Liver (tissue), 9 donors: ENCODE measurements around the gene FBXO22. TPM values are rescaled to one million over a fixed set of nuclear protein-coding genes. Genes with fewer than 3 reads are reported as not detected.
"Not testable (repeated sequence)": the region's sequence is repeated elsewhere in the genome, so short reads cannot be mapped to it uniquely, and the experiment has no call there.

ENCODE experiments used
- DNase-seq: peaks from one replicate; pipeline ENCODE4 v3.0.0-alpha.2; 2017; ENCODE audit warnings: low spot score
- H3K27ac ChIP-seq, 2 donors: one replicate each; pipeline ENCODE4 v1.7.0; 2013; ENCODE audit warnings: inconsistent platforms in 2 of 2, low read length in 2 of 2, control low read depth in 1 of 2, low read depth in 1 of 2, mild to moderate bottlenecking in 1 of 2
- H3K27me3 ChIP-seq, 4 donors: one replicate each; pipeline versions ENCODE4 v1.6.1 to v1.7.0; 2013; ENCODE audit warnings: low read length in 3 of 4, inconsistent platforms in 1 of 4, mild to moderate bottlenecking in 1 of 4, moderate library complexity in 1 of 4; ENCODE audit not compliant: control insufficient read depth in 4 of 4, insufficient read depth in 4 of 4
- H3K36me3 ChIP-seq, 4 donors: one replicate each; pipeline versions ENCODE4 v1.6.1 to v1.7.0; 2013; ENCODE audit warnings: low read length in 3 of 4, mild to moderate bottlenecking in 3 of 4, low read depth in 1 of 4, moderate library complexity in 1 of 4; ENCODE audit not compliant: control insufficient read depth in 4 of 4, insufficient read depth in 3 of 4
- H3K4me1 ChIP-seq, 4 donors: one replicate each; pipeline versions ENCODE4 v1.6.1 to v1.7.0; 2013; ENCODE audit warnings: low read length in 3 of 4, mild to moderate bottlenecking in 3 of 4, moderate library complexity in 1 of 4; ENCODE audit not compliant: control insufficient read depth in 4 of 4, insufficient read depth in 4 of 4
- H3K4me3 ChIP-seq, 3 donors: one replicate each; pipeline versions ENCODE4 v1.6.1 to v1.7.0; 2013; ENCODE audit warnings: low read length in 3 of 3, control low read depth in 1 of 3, low read depth in 1 of 3, mild to moderate bottlenecking in 1 of 3
- H3K9ac ChIP-seq, 2 donors: one replicate each; pipeline ENCODE4 v1.7.0; 2013; ENCODE audit warnings: low read length in 2 of 2, mild to moderate bottlenecking in 2 of 2, moderate library complexity in 2 of 2, control low read depth in 1 of 2, low read depth in 1 of 2
- H3K9me3 ChIP-seq, 4 donors: one replicate each; pipeline versions ENCODE4 v1.6.1 to v1.7.0; 2013; ENCODE audit warnings: low read length in 3 of 4; ENCODE audit not compliant: control insufficient read depth in 4 of 4
- CTCF ChIP-seq: fragments of 150-350 bp; IDR thresholded peaks from 2 replicates; pipeline ENCODE4 v1.5.1; 2017; ENCODE audit warnings: improper control_type of control experiment, low read depth, low read length; ENCODE audit not compliant: missing input control
- EGR1 ChIP-seq, 2 donors: IDR thresholded peaks; 2 replicates each; pipeline ENCODE4 v1.6.1; 2016 to 2018; ENCODE audit warnings: antibody characterized with exemption in 2 of 2, low read depth in 2 of 2
- FOXA2 ChIP-seq: IDR thresholded peaks from 2 replicates; pipeline ENCODE4 v1.6.1; 2016; ENCODE audit warnings: antibody characterized with exemption
- GABPA ChIP-seq, 2 donors: IDR thresholded peaks in 1 of 2; conservative IDR thresholded peaks in 1 of 2; 2 replicates each; pipeline ENCODE4 v1.6.1; 2016; ENCODE audit warnings: antibody characterized with exemption in 2 of 2, mild to moderate bottlenecking in 1 of 2, moderate library complexity in 1 of 2
- HNF4G ChIP-seq: IDR thresholded peaks from 2 replicates; pipeline ENCODE4 v1.6.1; 2016; ENCODE audit warnings: antibody characterized with exemption
- JUND ChIP-seq, 2 donors: IDR thresholded peaks; 2 replicates each; pipeline ENCODE4 v1.6.1; 2016; ENCODE audit warnings: antibody characterized with exemption in 2 of 2
- MAX ChIP-seq: IDR thresholded peaks from 2 replicates; pipeline ENCODE4 v1.6.1; 2016; ENCODE audit warnings: antibody characterized with exemption
- NR2F2 ChIP-seq: IDR thresholded peaks from 2 replicates; pipeline ENCODE4 v1.6.1; 2016; ENCODE audit warnings: antibody characterized with exemption
- RAD21 ChIP-seq, 2 donors: IDR thresholded peaks; 2 replicates each; pipeline ENCODE4 v1.6.1; 2016; ENCODE audit warnings: antibody characterized with exemption in 2 of 2, mild to moderate bottlenecking in 2 of 2
- REST ChIP-seq: IDR thresholded peaks from 2 replicates; pipeline ENCODE4 v1.6.1; 2016; ENCODE audit warnings: antibody characterized with exemption, mild to moderate bottlenecking
- SP1 ChIP-seq: IDR thresholded peaks from 2 replicates; pipeline ENCODE4 v1.6.1; 2018; ENCODE audit warnings: antibody characterized with exemption, mild to moderate bottlenecking
- TAF1 ChIP-seq: conservative IDR thresholded peaks from 2 replicates; pipeline ENCODE4 v1.6.1; 2016; ENCODE audit warnings: antibody characterized with exemption, mild to moderate bottlenecking
- YY1 ChIP-seq: IDR thresholded peaks from 2 replicates; pipeline ENCODE4 v1.6.1; 2016; ENCODE audit warnings: antibody characterized with exemption, mild to moderate bottlenecking
- ZBTB33 ChIP-seq: IDR thresholded peaks from 2 replicates; pipeline ENCODE4 v1.6.1; 2016; ENCODE audit warnings: antibody characterized with exemption
- WGBS: extraction: QIAGEN DNeasy Blood & Tissue Kit; methylation state at CpG from one replicate; pipeline ENCODE4 v1.1.7; 2013; 5-methylcytosine and 5-hydroxymethylcytosine counted together
- polyA plus RNA-seq, 2 donors: library from polyadenylated mRNA; stranded (reverse) in 1 of 2; unstranded in 1 of 2; fragments of 200-250 nt in 1 of 2; fragments of >200 nt in 1 of 2; fragmentation: Nextera tagmentation in 1 of 2; extraction: Ambion mirVana in 1 of 2; gene quantifications; one replicate each; pipeline versions ENCODE4 v1.2.1 to v1.2.3, GENCODE V29; 2013 to 2015
- total RNA-seq, 2 donors: library from RNA; depleted of rRNA; stranded (reverse); fragments of >200 nt; gene quantifications; one replicate each; pipeline ENCODE4 v1.2.3, GENCODE V29; 2014
- TF ChIP-seq, protein P1 (sequence below): IDR thresholded peaks from 2 replicates; pipeline ENCODE4 v1.6.1; 2016; ENCODE audit warnings: antibody characterized with exemption
- donor health status: healthy.
- donor health status: healthy.
- donor health status: healthy.
- donor health status: healthy.
- donor health status: healthy.

The FBXO22 gene
- total and polyA plus RNA-seq, 4 donors: 16.8 to 40.8 (median 31.8) TPM

GRCh38 chr15:75869446-75869845 is 34.2 kb upstream of the FBXO22 start:
- H3K27me3 ChIP-seq: no peaks in the 10 kb centered on the region
- H3K36me3 ChIP-seq: peaks cover 0 to 5% (median 0%) of the 10 kb centered on the region in 4 donors
- no peak for DNase-seq

DNA sequence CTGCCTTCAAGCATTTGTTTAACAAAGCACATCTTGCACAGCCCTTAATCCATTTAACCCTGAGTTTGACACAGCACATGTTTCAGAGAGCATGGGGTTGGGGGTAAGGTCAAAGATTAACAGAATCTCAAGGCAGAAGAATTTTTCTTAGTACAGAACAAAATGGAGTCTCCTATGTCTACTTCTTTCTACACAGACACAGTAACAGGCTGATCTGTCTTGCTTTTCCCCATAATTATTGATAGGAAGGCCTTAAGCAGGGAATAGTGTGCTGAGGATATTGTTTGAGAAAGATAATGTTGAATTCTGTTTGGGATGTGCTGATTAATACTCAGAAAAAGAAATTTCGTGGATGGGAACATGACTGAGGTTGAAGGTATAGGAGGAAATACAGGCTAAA is 32.1 kb upstream of the FBXO22 start:
- H3K36me3 ChIP-seq, H3K27ac ChIP-seq: not testable (repeated sequence)

More at GRCh38 chr15:75869446-75869845, 34.2 kb upstream of the FBXO22 start:
- Histone ChIP-seq H3K4me1 (no peaks in the 10 kb centered on the region), H3K27ac (no peak overlapping the region), H3K9me3 (no peaks in the 10 kb centered on the region), H3K4me3 (no peak overlapping the region), H3K9ac (no peak overlapping the region)
- no peak for TF ChIP-seq SP1
- TF ChIP-seq GABPA (IDR thresholded peaks at IDR 0.05 in 1 of 2, conservative IDR thresholded peaks at IDR 0.05 in 1 of 2): no peak
- no peak for TF ChIP-seq RAD21 (IDR thresholded peaks at IDR 0.05)
- TF ChIP-seq, protein P1, sequence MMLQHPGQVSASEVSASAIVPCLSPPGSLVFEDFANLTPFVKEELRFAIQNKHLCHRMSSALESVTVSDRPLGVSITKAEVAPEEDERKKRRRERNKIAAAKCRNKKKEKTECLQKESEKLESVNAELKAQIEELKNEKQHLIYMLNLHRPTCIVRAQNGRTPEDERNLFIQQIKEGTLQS: no peak
- TF ChIP-seq TAF1: no peak
- TF ChIP-seq YY1: no peak
- no peak for TF ChIP-seq REST
- no peak for TF ChIP-seq FOXA2
- TF ChIP-seq MAX: no peak
- no peak for TF ChIP-seq EGR1 (IDR thresholded peaks at IDR 0.05; ENCODE audit: low read depth in 2 of 2)
- TF ChIP-seq NR2F2: no peak
- no peak for TF ChIP-seq JUND (IDR thresholded peaks at IDR 0.05)

DNA sequence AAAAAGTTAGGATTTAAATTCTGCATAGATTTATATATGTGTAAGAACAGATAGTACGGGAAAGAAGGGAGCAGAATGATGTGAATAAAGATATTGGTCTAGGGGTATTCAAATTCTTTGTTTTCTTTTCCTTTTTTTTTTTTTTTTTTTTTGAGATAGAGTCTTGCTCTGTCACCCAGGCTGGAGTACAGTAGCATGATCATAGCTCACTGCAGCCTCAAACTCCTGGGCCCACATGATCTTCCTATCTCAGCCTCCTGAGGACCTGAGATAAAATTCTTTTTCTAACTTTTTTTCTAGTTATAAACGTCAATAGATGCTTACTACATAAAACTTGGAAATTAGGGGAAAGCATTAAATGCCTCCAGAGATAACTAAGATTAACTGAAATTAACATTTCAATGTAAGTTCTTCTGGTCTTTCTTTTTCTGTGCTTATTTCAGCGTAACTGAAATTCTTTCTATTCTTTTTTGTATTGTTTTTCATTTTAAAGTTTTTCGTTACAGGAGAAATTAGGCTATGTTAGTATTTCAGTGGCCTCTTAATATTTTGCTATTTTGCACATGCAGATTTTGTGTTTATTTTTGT is 31.2 kb upstream of the FBXO22 start:
- H3K4me1 ChIP-seq: no peaks in the 10 kb centered on the region
- TF ChIP-seq HNF4G: no peak
- no peak for TF ChIP-seq MAX
- no peak for TF ChIP-seq ZBTB33
- TF ChIP-seq CTCF: no peak
- TF ChIP-seq TAF1: no peak
- TF ChIP-seq REST: no peak
- TF ChIP-seq JUND (IDR thresholded peaks at IDR 0.05): no peak
- H3K9me3 ChIP-seq: no peaks in the 10 kb centered on the region
- H3K27me3 ChIP-seq: no peaks in the 10 kb centered on the region
- DNase-seq: no peak
- H3K27ac ChIP-seq: no peak overlapping the region
- peaks cover 0 to 5% (median 0%) of the 10 kb centered on the region in 4 donors for H3K36me3 ChIP-seq
- H3K9ac ChIP-seq: no peak overlapping the region
- no peak overlapping the region for H3K4me3 ChIP-seq
- WGBS: 89% methylated on average over 4 of the region's 4 CpGs

More for the DNA sequence above, 32.1 kb upstream of the FBXO22 start:
- H3K4me1 ChIP-seq, H3K4me3 ChIP-seq, H3K9ac ChIP-seq, DNase-seq, H3K9me3 ChIP-seq, H3K27me3 ChIP-seq: not testable (repeated sequence)
- 90% methylated on average over 1 of the region's 1 CpG for WGBS
